Measurements from ENCODE around the gene ANO8. TPM values are rescaled to one million over a fixed set of nuclear protein-coding genes. Genes with fewer than 3 reads are reported as not detected.

ANO8 gene
- total RNA-seq, 1 donor from 2014 or later = 20.0 TPM

DNA sequence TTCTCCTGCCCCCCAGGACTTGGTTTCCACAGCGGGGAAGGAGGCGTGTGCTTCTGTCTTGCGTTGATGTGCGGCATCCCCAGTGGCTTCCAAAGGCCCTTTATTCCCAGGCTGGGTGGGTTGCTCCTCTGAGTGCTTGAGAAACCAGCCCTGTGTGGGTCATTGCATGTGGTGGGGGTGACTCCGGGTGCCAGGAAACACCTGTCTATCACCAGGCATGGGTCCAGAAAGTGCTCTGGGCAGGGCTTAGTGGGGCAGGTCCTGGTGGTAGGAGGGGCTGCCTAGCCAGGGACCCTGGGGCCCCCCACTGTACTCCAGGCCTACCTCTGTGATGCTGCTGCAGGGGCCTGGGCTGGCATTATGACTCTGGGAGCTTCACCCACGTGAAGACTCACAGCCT lies 15.7 kb downstream of the ANO8 start:
- FAIRE-seq (no peak), DNase-seq (ENCODE audit: low spot score in 2 of 2) (no peak)

DNA sequence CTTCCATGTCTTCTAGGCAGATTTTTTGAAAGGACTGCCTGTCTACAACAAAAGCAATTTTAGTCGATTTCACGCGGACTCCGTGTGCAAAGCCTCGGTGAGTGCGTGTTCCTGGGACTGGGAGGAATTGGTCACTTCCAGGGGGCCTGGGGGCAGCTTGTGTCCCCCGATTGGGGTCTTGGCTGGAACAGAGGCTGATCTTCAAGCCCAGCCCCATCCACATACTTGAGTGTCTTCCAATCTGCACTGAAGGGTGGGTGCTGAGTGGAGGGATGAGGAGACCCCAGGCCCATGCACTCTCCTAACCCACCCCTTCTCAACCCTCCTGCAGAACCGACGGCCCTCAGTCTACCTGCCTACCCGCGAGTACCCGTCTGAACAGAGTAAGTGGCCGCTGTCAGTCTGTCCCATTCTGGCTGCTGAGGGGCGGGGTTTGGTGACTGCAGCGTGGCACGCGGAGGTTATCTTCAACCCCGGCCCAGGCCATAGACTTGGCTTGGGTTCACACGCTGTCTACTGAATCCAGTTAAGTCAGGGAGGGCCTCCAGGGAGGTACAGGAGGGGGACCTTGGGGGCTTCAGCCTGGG lies 20.6 kb downstream of the ANO8 start:
- FAIRE-seq (no peak), DNase-seq (ENCODE audit: low spot score in 2 of 2) (no peak)

DNA sequence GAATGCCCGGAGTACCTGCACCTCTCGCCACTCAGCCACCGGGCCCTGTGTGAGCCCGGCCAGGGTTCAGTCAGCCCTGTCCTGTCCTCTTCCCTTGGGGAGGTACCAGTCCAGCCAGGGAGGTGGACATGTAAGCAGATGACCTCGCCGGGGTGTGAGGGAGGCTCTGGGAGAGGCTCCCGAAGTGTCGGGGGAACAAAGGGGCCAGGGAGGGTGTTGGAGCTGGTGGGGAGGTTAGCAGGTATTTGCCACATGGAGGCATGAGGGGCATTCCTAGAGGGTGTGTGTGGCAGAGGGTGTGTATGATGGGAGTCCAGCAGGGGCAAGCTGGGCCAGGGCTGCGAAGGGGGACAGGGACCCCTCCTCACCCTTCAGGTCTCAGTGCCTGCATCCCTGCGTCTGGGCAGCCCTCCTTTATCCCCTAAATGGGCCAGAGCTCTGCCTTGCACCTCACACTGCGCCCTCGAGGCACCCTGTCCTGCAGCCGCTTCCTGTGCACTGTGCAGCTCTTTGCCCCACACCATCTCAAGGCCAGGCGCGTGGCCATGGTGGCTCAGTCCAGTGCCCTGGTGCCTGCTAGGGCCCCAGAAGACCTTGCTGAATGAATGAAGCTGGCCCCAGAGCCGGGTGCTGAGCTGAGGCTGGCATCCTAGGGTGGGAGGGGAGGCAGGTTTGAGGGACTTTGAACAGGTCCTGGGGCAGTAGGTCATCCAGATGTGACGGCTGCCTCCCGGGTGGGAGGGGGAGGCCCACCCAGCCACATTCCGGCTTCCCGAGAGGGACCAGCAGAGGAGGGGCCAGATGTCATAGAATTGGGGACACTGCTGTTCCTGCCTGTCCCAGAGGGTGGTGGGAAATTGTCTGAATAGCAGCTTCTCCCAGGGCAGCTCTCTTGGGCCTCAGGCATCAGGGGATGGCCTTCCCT lies 22.2 kb downstream of the ANO8 start:
- DNase-seq (ENCODE audit: low spot score in 2 of 2) (no peak), FAIRE-seq (no peak)

DNA sequence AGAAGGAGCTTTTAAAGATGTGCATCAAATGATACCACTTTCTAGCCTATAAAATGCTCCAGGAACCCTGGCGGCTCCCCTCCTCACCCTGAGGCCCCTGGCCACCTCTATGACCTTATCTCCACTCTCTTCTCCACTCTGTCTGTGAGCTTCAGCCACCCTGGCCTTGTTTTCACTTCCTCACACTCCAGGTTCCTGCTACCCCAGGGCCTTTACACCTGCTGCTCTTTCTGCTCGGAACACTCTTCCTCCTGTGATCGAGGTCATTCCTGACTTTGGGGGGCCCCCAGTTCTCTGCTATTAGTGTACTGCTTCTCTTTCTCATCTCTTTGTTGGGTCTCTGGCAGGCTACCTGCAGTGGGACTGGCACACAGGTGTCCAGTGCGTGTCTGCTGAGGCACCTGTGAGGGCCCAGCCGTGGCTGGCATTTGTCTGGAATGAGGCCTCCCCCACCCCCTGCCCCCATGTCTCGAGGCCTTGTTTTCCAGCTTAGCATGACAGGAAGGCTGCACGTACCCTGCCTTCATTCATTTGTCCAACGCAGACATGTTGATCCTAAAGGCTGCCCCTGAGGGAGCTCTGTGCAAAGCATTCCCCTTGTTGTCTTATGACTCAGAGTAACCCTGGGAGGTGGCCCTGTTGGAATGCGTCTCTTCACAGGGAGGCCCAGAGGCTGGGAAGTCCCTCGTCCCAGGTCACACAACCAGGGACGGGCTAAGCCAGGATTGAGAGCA lies 23.0 kb downstream of the ANO8 start:
- DNase-seq (ENCODE audit: low spot score in 2 of 2) (no peak), FAIRE-seq (no peak)

DNA sequence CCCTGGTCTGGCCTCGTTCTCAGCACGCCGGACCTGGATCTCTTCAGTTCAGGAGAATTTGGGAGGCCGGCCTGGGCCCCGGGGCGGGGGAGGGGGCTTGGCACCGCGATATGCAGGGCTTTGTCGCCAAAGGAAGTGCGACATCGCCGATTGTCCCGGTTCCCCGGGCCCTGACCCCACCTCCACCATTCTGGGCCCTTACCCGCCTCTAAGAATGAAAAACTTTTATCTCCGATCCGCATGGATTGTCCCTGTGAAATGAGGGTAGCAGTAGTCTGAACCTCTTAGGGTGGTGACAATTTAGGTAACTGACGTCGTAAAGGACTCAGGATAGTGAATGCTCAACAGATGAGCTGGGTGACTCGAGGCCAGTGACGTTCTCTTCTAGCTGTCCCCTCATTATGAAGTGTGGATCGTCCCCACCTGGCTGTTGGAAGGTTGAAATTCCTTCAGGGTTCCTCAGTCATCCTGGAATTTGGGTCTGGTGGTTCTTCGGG lies 24.6 kb downstream of the ANO8 start:
- FAIRE-seq (no peak), DNase-seq (ENCODE audit: low spot score in 2 of 2) (no peak)

DNA sequence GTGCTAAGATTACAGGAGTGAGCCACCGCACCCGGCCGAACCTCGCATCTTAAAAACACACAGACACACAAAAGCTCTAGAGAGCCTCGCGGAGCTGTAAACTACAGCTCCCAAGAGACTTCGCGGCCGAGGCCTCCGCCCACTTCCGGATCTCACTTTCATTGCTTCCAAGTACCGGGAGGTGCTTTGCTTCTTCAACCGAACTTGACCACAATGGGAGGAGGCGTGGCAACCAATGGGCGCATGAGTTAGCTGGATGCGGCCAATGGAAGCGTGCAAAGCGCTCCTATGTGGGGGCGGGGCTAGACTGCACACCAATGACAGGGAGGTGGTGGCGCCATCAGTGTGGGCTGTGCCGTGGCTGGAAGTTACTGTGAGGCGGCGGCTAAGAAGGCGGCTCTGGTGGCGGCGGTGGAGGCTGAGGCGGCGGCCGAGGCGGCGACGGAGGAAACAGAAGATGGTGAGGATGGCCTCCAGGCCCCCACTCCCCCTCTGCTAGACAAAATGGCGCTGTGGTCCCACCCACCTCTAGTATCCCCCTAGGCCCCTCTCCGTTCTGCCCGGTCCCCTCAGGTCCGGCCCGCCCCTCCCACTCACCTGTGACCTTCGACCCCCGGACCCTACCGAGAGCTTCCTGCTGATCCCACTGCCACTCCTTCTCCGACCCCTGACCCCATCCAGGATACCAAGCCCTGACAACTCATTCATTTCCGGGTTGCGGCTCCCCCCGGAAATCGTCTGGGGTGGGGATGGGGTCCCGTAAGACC lies 25.3 kb downstream of the ANO8 start, which contains the start of gene DDA1:
DDA1 (plus strand) TSS at position 366 of the 767 bp plus-strand sequence; CDS start at position 458, 92 bp downstream.
- FAIRE-seq = peak; percentile 98
- peak; percentile 96 to 99 for DNase-seq (ENCODE audit: low spot score in 2 of 2)

DNA sequence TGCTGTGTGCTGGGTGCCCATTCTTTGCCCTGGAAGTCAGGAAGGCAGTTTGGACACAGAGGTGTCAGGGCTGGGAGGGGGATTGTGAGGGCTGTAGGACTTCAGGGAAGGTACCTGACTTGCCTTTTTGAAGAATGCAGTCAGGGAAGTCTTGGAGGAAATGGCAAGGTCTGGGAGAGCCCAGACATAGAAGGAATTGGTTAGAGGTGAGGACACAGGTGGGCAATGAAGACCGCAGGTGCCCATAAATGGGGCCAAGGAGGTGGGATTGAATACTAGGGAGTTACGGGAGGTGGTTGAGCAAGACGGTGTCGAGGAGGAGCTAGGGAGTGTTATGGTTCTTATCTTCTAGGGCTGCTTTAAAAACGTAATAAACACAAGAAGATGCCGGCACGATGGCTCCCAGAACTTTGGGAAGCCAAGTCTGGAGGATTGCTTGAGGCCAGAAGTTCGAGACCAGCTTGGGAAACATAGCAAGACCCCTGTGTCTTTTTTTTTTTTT lies 26.7 kb downstream of the ANO8 start:
- FAIRE-seq = no peak
- no peak for DNase-seq (ENCODE audit: low spot score in 2 of 2)

DNA sequence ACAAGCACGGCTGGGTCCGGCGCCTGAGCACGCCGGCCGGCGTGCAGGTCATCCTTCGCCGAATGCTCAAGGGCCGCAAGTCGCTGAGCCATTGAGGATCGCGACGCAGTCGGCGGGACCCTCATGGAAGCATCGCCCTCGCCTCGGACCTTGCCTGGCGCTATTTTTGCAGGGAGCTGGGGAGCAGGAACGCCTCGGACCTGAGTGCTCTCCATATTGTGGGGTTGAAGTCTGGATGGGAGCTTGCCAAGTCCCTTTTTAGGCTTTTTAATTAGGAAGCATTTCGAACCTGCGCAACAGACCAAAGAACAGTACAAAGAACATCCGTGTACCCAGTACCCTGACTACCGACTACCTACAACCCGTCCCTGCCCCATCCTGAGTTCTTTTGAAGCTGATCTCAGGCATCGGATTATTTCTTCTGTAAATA lies 28.4 kb downstream of the ANO8 start:
- DNase-seq (ENCODE audit: low spot score in 2 of 2) (no peak), FAIRE-seq (no peak)

DNA sequence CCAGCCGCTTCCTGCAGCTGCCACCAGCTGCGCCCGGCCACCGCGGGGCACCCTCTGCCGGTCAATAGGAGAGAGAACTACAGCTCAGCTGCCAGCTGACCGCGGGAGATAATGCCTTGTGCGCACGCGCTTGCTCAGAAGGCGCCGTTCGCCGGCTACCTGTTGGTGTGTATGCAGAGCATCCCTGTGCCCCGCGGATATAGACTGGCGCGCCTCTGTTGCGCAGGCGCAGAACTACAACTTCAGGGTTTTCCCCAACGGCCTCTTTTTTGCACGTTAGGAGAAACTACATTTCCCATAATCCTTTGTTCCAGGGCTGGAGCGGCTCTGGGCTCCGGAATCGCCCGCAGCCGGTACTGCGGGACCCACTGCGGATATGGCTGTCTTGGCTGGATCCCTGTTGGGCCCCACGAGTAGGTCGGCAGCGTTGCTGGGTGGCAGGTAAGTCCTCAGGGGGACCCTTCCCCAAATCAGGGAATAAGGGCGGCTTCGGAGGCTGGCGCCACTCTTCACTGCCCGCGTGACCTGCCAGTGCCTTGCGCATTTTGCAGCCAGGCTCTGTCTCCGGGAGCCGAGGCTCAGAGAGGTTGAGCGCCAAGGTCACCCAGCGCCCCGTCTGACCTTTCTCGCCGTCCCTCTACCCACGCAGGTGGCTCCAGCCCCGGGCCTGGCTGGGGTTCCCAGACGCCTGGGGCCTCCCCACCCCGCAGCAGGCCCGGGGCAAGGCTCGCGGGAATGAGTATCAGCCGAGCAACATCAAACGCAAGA lies 29.0 kb downstream of the ANO8 start, which contains the start of gene MRPL34:
MRPL34 (plus strand) TSS at position 356 of the 768 bp plus-strand sequence; CDS start at position 377, 21 bp downstream.
- DNase-seq (ENCODE audit: low spot score in 2 of 2) (peak; percentile 82 to 88), FAIRE-seq (no peak)

DNA sequence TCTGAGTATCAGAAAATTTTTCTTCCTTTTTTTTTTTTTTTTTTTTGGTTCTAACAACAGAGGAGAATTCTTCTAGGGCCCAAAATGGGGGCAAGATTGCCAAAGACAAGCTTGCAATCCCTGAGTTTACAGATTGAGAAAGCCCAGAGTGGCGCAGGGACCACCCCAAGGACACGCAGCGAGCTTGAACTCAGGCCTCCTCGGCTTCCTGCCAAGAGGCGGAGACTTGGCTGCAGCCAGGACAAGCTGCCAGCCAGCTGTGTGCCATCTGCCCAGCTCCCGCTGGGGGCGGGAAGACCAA lies 29.5 kb downstream of the ANO8 start:
- no peak for FAIRE-seq
- no peak for DNase-seq (ENCODE audit: low spot score in 2 of 2)

DNA sequence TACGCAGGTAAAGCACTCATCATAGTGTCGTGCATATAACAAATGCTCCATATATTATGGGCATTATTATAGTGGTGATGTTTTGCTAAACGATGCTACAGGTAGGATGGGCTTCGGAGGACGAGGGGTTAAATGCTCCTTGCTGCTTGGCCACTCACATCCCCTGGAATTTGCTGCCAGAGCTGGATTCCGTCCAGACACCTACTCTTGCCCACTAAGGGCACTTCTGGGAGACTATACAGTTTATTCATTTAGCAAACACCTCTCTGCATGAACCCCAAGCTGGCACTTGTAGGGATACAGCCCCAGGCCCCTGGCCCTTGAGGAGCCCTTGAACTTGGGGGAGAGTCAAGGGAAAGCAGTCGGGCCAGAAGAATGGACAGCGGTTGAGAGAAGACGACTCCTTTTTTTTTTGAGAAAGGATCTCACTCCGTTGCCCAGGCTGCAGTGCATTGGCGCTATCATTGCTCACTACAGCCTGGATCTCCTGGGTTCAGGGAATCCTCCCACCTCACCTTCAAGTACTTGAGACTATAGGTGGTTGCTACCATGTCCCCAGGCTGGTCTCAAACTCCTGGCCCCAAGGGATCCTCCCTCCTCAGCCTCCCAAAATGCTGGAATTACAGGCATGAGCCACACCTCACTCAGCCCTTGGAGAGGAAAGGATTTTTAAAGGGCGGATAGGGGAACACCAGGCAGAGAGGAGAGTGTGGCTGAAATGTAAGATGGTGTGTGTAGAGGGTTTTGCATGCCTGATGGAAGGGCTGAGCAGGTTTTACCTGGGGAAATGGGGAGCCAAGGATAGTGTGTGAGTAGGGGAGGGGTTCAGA lies 30.1 kb downstream of the ANO8 start:
- FAIRE-seq = no peak
- DNase-seq (ENCODE audit: low spot score in 2 of 2) = no peak

DNA sequence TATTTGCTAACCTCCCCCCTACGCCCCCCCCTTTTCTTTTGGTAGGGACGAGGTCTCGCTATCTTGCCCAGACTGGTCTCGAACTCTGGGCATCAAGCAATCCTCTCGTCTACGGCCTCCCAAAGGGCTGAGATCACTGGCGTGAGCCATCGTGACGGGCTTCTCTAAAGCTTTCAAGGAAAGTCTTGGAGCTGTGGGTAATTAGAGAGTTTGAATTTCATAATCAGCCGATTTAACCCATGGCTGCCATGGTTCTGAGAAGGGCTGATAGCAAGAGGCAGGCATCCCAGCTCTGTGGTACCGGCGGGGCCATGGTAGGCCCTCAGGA lies 30.8 kb downstream of the ANO8 start:
- DNase-seq (ENCODE audit: low spot score in 2 of 2) = no peak
- FAIRE-seq = no peak

DNA sequence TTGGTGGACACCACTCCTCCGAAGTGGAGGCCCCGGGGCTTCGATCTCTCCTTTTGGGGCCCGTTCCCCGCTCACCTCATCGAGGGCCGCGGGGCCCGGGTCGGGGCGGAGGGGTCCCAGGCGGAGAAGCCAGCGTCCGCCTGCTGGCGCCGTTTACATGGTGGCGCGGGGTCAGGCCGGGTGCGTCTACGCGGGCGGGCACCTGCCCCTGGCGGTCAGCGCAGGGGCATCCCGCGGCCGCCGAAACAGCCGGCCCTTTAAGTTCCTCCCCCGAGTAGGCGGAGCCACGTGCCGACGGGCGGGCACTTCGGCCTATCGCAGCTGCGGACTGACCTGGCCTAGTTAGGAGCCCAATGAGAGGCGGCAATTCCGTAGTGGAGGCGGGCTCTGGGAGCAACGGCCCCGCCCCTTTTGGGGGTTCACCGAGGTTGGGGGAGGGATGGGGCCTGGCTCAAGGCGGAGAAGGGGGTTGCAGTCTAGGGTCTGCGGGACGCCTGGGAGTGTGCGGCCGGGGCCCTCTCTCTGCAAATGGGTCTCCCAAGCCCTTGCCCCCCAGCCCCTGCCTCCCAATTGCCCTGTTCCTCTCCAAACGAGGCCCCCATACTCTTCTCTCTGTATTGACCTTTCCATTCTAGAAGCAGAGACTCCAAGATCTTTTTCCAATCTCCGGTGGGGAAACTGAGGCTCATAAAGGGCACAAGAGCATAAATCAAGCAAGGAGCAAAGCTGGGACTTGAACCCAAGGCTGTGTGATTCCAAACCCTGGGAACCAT lies 31.3 kb downstream of the ANO8 start, which contains the start of gene ABHD8:
ABHD8 (minus strand) TSS at position 259 of the 773 bp plus-strand sequence. CDS start 1,809 bp downstream, outside the sequence.
- FAIRE-seq (no peak), DNase-seq (ENCODE audit: low spot score in 2 of 2) (peak; percentile 89 to 94)

DNA sequence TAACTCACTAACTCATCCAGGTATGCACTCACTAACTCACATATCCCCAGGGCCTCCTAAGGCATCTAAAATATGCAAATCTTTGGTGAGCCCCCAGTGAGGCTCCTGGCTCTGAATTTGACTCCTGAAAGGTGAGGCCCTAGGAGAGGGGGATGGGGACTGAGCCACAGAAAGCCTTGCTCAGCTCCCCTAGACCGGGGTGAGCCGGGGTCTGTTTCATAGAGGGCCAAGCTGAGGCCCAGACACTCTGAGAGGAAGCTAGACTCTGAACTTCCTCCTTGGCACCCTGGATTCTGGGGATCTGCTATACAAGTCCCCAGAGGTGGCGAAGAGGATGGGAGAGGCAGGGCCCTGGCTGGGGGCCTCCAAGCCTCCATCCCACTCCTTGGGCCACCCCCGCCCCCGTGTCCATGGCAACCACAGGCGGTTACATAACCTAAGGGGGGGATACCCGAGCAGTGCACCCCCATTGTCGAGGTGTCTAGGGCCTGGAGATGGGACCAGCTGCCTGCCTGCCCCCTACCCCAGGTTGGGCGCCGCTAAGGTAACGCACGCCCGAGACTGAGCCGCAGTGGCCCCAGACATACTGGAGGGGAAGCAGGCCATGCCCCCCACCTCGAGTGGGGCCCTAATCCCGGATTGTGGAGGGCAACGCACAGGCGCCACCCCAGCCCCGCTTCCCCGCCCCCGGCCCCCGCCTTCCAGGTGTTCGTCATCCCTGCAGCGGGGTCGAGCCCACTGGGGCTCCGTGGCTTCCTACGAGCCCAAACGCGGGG lies 32.1 kb downstream of the ANO8 start:
- FAIRE-seq (no peak), DNase-seq (ENCODE audit: low spot score in 2 of 2) (no peak)

DNA sequence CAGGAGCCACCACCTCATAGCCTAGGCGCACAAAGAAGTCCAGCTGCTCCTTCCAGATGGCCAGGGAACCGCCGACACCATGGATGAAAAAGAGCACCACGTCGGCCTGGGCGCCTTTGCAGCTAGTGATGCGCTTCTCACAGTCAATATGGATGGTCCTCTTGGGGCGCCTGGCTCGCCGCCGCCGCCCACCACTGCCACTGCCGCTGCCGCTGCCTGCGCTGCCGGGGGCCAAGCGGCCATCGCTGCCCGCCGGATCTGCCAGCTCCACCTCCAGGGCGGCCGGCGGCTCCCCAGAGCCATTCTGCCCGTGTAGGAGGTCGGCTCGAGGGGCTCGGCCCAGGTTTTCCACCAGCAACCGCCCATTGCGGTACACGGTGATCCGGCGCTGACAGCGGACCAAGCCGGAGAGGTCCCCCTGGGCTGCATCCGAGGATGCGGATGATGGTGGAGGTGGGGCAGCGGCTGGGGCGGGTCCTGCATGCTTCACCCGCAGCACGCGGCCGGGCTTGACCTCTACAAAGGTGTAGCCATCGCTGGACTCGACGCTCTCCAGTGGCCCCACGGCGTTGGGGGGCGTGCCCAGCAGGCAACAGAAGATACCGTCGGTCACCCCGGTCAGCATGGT lies 33.5 kb downstream of the ANO8 start:
- FAIRE-seq = no peak
- no peak for DNase-seq (ENCODE audit: low spot score in 2 of 2)

DNA sequence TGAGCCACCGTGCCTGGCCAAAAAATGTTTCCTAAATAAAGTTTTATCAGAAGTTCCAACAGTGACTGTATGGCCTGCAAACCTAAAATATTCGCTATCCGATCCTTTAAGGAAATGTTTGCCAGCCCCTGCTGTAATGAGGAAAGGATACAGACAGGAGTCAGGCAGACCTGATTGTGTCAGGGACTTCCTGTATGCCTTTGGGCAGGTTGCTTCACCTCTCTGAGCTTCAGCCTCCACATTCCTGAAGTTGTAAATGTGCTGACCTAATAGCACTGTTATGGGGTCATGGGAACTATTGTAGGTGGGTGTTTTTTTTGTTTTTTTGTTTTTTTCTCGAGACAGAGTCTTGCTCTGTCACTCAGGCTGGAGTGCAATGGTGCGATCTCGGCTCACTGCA lies 37.7 kb downstream of the ANO8 start:
- FAIRE-seq (no peak), DNase-seq (ENCODE audit: low spot score in 2 of 2) (no peak)
